ENCODE measurements around the gene CNIH1. TPM values are rescaled to one million over a fixed set of nuclear protein-coding genes. Genes with fewer than 3 reads are reported as not detected.

Gene CNIH1
- total and polyA plus RNA-seq, 2 of the 13 experiments (the other 11 are each of a cell fraction or from before 2014, with no cell fraction given): 166 to 421 TPM

DNA sequence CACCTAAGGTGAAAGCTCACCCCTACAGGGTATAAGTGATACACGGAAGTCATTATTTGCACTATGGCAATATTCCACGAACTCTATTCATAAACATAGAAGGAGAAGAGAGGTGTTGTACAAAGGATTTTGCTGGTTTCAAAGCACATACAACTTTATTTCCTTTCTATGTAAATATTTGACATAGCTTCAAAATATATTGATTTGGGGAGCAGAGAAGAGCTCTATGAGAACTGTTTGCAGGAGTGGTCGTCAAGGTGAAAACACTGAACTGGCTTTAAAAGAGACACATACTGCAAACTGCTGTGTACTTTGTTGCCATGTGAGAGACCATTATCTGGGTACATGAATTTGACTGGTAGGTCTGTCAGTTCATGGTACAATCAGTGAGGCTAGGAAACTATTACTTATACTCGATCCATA is 16.7 kb downstream of the CNIH1 start (continued):
- no peak for TF ChIP-seq THYN1 (CRISPR knock-in tag; IDR thresholded peaks at IDR 0.05; ENCODE audit: borderline replicate concordance, low read depth)
- no peak for TF ChIP-seq ZFP36 (IDR thresholded peaks at IDR 0.05; ENCODE audit: borderline replicate concordance, low read depth, low read length, partially characterized antibody)
- TF ChIP-seq, protein P1, sequence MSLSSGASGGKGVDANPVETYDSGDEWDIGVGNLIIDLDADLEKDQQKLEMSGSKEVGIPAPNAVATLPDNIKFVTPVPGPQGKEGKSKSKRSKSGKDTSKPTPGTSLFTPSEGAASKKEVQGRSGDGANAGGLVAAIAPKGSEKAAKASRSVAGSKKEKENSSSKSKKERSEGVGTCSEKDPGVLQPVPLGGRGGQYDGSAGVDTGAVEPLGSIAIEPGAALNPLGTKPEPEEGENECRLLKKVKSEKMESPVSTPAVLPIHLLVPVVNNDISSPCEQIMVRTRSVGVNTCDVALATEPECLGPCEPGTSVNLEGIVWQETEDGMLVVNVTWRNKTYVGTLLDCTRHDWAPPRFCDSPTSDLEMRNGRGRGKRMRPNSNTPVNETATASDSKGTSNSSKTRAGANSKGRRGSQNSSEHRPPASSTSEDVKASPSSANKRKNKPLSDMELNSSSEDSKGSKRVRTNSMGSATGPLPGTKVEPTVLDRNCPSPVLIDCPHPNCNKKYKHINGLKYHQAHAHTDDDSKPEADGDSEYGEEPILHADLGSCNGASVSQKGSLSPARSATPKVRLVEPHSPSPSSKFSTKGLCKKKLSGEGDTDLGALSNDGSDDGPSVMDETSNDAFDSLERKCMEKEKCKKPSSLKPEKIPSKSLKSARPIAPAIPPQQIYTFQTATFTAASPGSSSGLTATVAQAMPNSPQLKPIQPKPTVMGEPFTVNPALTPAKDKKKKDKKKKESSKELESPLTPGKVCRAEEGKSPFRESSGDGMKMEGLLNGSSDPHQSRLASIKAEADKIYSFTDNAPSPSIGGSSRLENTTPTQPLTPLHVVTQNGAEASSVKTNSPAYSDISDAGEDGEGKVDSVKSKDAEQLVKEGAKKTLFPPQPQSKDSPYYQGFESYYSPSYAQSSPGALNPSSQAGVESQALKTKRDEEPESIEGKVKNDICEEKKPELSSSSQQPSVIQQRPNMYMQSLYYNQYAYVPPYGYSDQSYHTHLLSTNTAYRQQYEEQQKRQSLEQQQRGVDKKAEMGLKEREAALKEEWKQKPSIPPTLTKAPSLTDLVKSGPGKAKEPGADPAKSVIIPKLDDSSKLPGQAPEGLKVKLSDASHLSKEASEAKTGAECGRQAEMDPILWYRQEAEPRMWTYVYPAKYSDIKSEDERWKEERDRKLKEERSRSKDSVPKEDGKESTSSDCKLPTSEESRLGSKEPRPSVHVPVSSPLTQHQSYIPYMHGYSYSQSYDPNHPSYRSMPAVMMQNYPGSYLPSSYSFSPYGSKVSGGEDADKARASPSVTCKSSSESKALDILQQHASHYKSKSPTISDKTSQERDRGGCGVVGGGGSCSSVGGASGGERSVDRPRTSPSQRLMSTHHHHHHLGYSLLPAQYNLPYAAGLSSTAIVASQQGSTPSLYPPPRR (CRISPR knock-in tag; IDR thresholded peaks at IDR 0.05; ENCODE audit: borderline replicate concordance): peak; percentile 93
- no peak for TF ChIP-seq E2F5 (CRISPR knock-in tag; conservative IDR thresholded peaks at IDR 0.05)
- no peak for TF ChIP-seq ZFX (CRISPR knock-in tag; IDR thresholded peaks at IDR 0.05; ENCODE audit: low read depth)
- no peak for TF ChIP-seq ZNF230 (CRISPR knock-in tag; IDR thresholded peaks at IDR 0.05)
- TF ChIP-seq, protein P2, sequence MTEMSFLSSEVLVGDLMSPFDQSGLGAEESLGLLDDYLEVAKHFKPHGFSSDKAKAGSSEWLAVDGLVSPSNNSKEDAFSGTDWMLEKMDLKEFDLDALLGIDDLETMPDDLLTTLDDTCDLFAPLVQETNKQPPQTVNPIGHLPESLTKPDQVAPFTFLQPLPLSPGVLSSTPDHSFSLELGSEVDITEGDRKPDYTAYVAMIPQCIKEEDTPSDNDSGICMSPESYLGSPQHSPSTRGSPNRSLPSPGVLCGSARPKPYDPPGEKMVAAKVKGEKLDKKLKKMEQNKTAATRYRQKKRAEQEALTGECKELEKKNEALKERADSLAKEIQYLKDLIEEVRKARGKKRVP (CRISPR knock-in tag; IDR thresholded peaks at IDR 0.05): no peak
- TF ChIP-seq TEF (CRISPR knock-in tag; IDR thresholded peaks at IDR 0.05): no peak
- TF ChIP-seq, protein P3, sequence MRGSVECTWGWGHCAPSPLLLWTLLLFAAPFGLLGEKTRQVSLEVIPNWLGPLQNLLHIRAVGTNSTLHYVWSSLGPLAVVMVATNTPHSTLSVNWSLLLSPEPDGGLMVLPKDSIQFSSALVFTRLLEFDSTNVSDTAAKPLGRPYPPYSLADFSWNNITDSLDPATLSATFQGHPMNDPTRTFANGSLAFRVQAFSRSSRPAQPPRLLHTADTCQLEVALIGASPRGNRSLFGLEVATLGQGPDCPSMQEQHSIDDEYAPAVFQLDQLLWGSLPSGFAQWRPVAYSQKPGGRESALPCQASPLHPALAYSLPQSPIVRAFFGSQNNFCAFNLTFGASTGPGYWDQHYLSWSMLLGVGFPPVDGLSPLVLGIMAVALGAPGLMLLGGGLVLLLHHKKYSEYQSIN (CRISPR knock-in tag; IDR thresholded peaks at IDR 0.05; ENCODE audit: borderline replicate concordance): no peak
- no peak for TF ChIP-seq PTBP1 (IDR thresholded peaks at IDR 0.05; ENCODE audit: low read depth, low read length, poor library complexity, severe bottlenecking)
- TF ChIP-seq ZNF263 (CRISPR knock-in tag; IDR thresholded peaks at IDR 0.05): no peak
- no peak for TF ChIP-seq CBFB (CRISPR knock-in tag; IDR thresholded peaks at IDR 0.05)
- no peak for TF ChIP-seq ZNF282 (IDR thresholded peaks at IDR 0.05; ENCODE audit: partially characterized antibody)
- TF ChIP-seq DBP (CRISPR knock-in tag; IDR thresholded peaks at IDR 0.05; ENCODE audit: not compliant biosample characterization): no peak
- no peak for TF ChIP-seq BRF2 (CRISPR knock-in tag; IDR thresholded peaks at IDR 0.05)
- TF ChIP-seq MIER2 (CRISPR knock-in tag; IDR thresholded peaks at IDR 0.05): no peak

All from HepG2 (cell line).